Endodermal cell (in vitro differentiated cells): ENCODE measurements around the gene ZKSCAN1. TPM values are rescaled to one million over a fixed set of nuclear protein-coding genes. Genes with fewer than 3 reads are reported as not detected.

Experiments used
- DNase-seq: peaks from one replicate; pipeline ENCODE4 v3.0.0-alpha.2; 2017
- H3K27ac ChIP-seq: 2 replicates; pipeline ENCODE4 v1.5.1; 2013; ENCODE audit warnings: mild to moderate bottlenecking, low read depth, low read length, moderate library complexity
- H3K27me3 ChIP-seq: 2 replicates; pipeline ENCODE4 v1.6.1; 2013; ENCODE audit warnings: mild to moderate bottlenecking, low read length, moderate library complexity; ENCODE audit not compliant: insufficient read depth, control insufficient read depth, poor library complexity, severe bottlenecking
- H3K36me3 ChIP-seq: 2 replicates; pipeline ENCODE4 v1.7.0; 2013; ENCODE audit warnings: mild to moderate bottlenecking, low read length, moderate library complexity; ENCODE audit not compliant: control insufficient read depth, insufficient read depth
- H3K4me1 ChIP-seq: one replicate; pipeline ENCODE4 v1.7.0; 2013; ENCODE audit warnings: low read length; ENCODE audit not compliant: control insufficient read depth, insufficient read depth
- H3K4me3 ChIP-seq: 2 replicates; pipeline ENCODE4 v1.5.1; 2013; ENCODE audit warnings: mild to moderate bottlenecking, low read length, moderate library complexity
- H3K9ac ChIP-seq: 2 replicates; pipeline ENCODE4 v1.6.1; 2013; ENCODE audit warnings: mild to moderate bottlenecking, low read length, moderate library complexity; ENCODE audit not compliant: poor library complexity, severe bottlenecking; ENCODE audit errors: extremely low read depth
- H3K9me3 ChIP-seq: 2 replicates; pipeline ENCODE4 v1.6.1; 2013; ENCODE audit warnings: mild to moderate bottlenecking, low read length, moderate library complexity; ENCODE audit not compliant: control insufficient read depth
- H3K27ac Mint-ChIP-seq: 2 replicates; pipeline ENCODE4 v1.8.0; 2020; ENCODE audit warnings: mixed read lengths
- H3K27me3 Mint-ChIP-seq: 2 replicates; pipeline ENCODE4 v1.8.0; 2021; ENCODE audit warnings: mild to moderate bottlenecking, mixed read lengths; ENCODE audit not compliant: insufficient read depth
- H3K36me3 Mint-ChIP-seq: 2 replicates; pipeline ENCODE4 v1.8.0; 2020; ENCODE audit warnings: low read depth, mixed read lengths
- H3K4me1 Mint-ChIP-seq: 2 replicates; pipeline ENCODE4 v1.8.0; 2020; ENCODE audit warnings: mixed read lengths
- H3K4me3 Mint-ChIP-seq: 2 replicates; pipeline ENCODE4 v1.8.0; 2020; ENCODE audit warnings: mild to moderate bottlenecking, moderate library complexity, mixed read lengths
- H3K9me3 Mint-ChIP-seq: 2 replicates; pipeline ENCODE4 v1.8.0; 2020; ENCODE audit warnings: mild to moderate bottlenecking, mixed read lengths
- CTCF ChIP-seq: fragments of 200-600 bp; sonication (generic); conservative IDR thresholded peaks from 2 replicates; pipeline ENCODE4 v1.5.0; 2021; ENCODE audit warnings: antibody characterized with exemption, mild to moderate bottlenecking
- WGBS, 2 experiments: methylation state at CpG; one replicate each; pipeline versions ENCODE4 v1.1.5 to v1.1.7; 2013; ENCODE audit warnings: missing lambda C conversion rate in 2 of 2, mixed read lengths in 1 of 2; ENCODE audit not compliant: insufficient coverage in 1 of 2, insufficient read length in 1 of 2; 5-methylcytosine and 5-hydroxymethylcytosine counted together
- total RNA-seq, 2 donors: library from RNA; stranded (reverse); fragmentation: NEBNext Ultra II Directional in 1 of 2; extraction: Animal tissue kit (Norgen Biotek cat#: 25700) in 1 of 2; gene quantifications; 2 replicates in 1 of 2; 3 replicates in 1 of 2; pipeline ENCODE4 v1.2.1, GENCODE V29; 2021

ZKSCAN1 gene
- total RNA-seq, 2 donors from 2014 or later = 57.1 to 68.0 TPM

GRCh38 chr7:100059251-100059739, 43.9 kb downstream of the ZKSCAN1 start:
- Mint-ChIP-seq H3K4me1 (no peaks in the 10 kb centered on the region), H3K36me3 (peaks cover 71% of the 10 kb centered on the region), H3K27me3 (no peaks in the 10 kb centered on the region), H3K27ac (no peak overlapping the region), H3K4me3 (no peak overlapping the region), H3K9me3 (peaks cover 7% of the 10 kb centered on the region)
- Histone ChIP-seq H3K4me1 (no peaks in the 10 kb centered on the region), H3K9me3 (no peaks in the 10 kb centered on the region), H3K9ac (no peak overlapping the region), H3K4me3 (no peak overlapping the region), H3K27ac (no peak overlapping the region), H3K27me3 (no peaks in the 10 kb centered on the region), H3K36me3 (peaks cover 72% of the 10 kb centered on the region)
- WGBS, 2 experiments = 90 to 93% methylated on average over 5 of the region's 5 CpGs
- TF ChIP-seq CTCF = no peak
- no peak for DNase-seq

- no peak overlapping the region for H3K4me3 Mint-ChIP-seq
- no peak overlapping the region for H3K9ac ChIP-seq
- no peak overlapping the region for H3K27ac ChIP-seq
- no peaks in the 10 kb centered on the region for H3K27me3 ChIP-seq
- H3K27me3 Mint-ChIP-seq = no peaks in the 10 kb centered on the region
- no peaks in the 10 kb centered on the region for H3K4me1 ChIP-seq
- no peak overlapping the region for H3K4me3 ChIP-seq
- no peak for DNase-seq
- no peaks in the 10 kb centered on the region for H3K9me3 ChIP-seq
- no peak overlapping the region for H3K27ac Mint-ChIP-seq
- peaks cover 88% of the 10 kb centered on the region for H3K36me3 Mint-ChIP-seq
- H3K9me3 Mint-ChIP-seq = peaks cover 16% of the 10 kb centered on the region
- TF ChIP-seq CTCF = no peak
- H3K36me3 ChIP-seq = peaks cover 86% of the 10 kb centered on the region
- no peaks in the 10 kb centered on the region for H3K4me1 Mint-ChIP-seq
- 95 to 96% methylated on average over 9 to 11 of the region's 11 CpGs for WGBS, 2 experiments
Measured at GRCh38 chr7:100061518-100062193, 46.3 kb downstream of the ZKSCAN1 start.

DNA sequence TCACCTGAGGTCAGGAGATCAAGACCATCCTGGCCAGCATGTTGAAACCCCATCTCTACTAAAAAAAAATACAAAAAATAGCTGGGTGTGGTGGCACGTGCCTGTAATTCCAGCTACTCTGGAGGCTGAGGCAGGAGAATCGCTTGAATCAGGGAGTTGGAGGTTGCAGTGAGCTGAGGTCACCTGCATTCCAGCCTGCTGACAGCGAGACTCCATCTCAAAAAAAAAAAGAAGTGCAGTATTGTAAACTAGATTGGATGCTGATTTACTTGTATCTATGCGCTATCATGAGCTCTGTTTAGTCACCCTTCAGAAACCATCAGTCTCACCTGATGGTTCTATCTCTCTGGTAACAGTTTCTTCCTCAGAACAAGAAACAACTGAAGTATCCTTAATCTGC, 48.0 kb downstream of the ZKSCAN1 start:
- peaks cover 25% of the 10 kb centered on the region for H3K9me3 Mint-ChIP-seq
- H3K9ac ChIP-seq = no peak overlapping the region
- no peak overlapping the region for H3K4me3 ChIP-seq
- no peak for TF ChIP-seq CTCF
- H3K4me3 Mint-ChIP-seq = no peak overlapping the region
- H3K4me1 ChIP-seq = no peaks in the 10 kb centered on the region
- no peaks in the 10 kb centered on the region for H3K9me3 ChIP-seq
- H3K27me3 ChIP-seq = no peaks in the 10 kb centered on the region
- no peak for DNase-seq
- peaks cover 79% of the 10 kb centered on the region for H3K36me3 ChIP-seq
- no peaks in the 10 kb centered on the region for H3K27me3 Mint-ChIP-seq
- peaks cover 87% of the 10 kb centered on the region for H3K36me3 Mint-ChIP-seq
- H3K27ac Mint-ChIP-seq = no peak overlapping the region
- H3K27ac ChIP-seq = no peak overlapping the region
- WGBS, 2 experiments = 91 to 96% methylated on average over 4 of the region's 4 CpGs
- H3K4me1 Mint-ChIP-seq = no peaks in the 10 kb centered on the region
